Activated CD4-positive, alpha-beta memory T cell treated with anti-CD3 and anti-CD28 coated beads for 36 hours (primary cell): ENCODE measurements around the gene APEH. TPM values are rescaled to one million over a fixed set of nuclear protein-coding genes. Genes with fewer than 3 reads are reported as not detected.
"Not testable (repeated sequence)": the region's sequence is repeated elsewhere in the genome, so short reads cannot be mapped to it uniquely, and the experiment has no call there.

Source experiments
- CTCF ChIA-PET: fragments of 350-600 bp; sonication (Branson Sonifier 250); formaldehyde crosslinking; loops from one replicate; lab custom pipeline; 2021; ENCODE audit warnings: antibody characterized with exemption, inconsistent platforms; lab: Charles Lee
- POLR2A ChIA-PET: fragments of 350-600 bp; sonication (Branson Sonifier 250); formaldehyde crosslinking; loops from one replicate; lab custom pipeline; 2021; ENCODE audit warnings: antibody characterized with exemption; lab: Charles Lee
- DNase-seq: peaks from one replicate; pipeline ENCODE4 v3.0.0-alpha.2; 2020
- H3K27ac Mint-ChIP-seq: one replicate; pipeline ENCODE4 v1.8.0; 2021; ENCODE audit warnings: mixed read lengths
- H3K27me3 Mint-ChIP-seq: one replicate; pipeline ENCODE4 v1.8.0; 2021; ENCODE audit warnings: mixed read lengths
- H3K36me3 Mint-ChIP-seq: one replicate; pipeline ENCODE4 v1.8.0; 2021; ENCODE audit warnings: mixed read lengths
- H3K4me1 Mint-ChIP-seq: one replicate; pipeline ENCODE4 v1.8.0; 2021; ENCODE audit warnings: low read depth, mixed read lengths
- H3K4me3 Mint-ChIP-seq: one replicate; pipeline ENCODE4 v1.8.0; 2021; ENCODE audit warnings: mild to moderate bottlenecking, mixed read lengths
- H3K9me3 Mint-ChIP-seq: one replicate; pipeline ENCODE4 v1.8.0; 2021; ENCODE audit warnings: mixed read lengths
- intact Hi-C: fragments of 100-400 bp; cut with micrococcal nuclease; formaldehyde crosslinking; loops from one replicate; pipeline ENCODE4 v1.15.1; 2023
- total RNA-seq, 2 experiments: library from RNA; stranded (reverse); gene quantifications; one replicate each; pipeline ENCODE4 v1.2.3, GENCODE V29; 2021

APEH gene
- total RNA-seq, 2 experiments from 2014 or later, result 141 to 143 TPM

DNA sequence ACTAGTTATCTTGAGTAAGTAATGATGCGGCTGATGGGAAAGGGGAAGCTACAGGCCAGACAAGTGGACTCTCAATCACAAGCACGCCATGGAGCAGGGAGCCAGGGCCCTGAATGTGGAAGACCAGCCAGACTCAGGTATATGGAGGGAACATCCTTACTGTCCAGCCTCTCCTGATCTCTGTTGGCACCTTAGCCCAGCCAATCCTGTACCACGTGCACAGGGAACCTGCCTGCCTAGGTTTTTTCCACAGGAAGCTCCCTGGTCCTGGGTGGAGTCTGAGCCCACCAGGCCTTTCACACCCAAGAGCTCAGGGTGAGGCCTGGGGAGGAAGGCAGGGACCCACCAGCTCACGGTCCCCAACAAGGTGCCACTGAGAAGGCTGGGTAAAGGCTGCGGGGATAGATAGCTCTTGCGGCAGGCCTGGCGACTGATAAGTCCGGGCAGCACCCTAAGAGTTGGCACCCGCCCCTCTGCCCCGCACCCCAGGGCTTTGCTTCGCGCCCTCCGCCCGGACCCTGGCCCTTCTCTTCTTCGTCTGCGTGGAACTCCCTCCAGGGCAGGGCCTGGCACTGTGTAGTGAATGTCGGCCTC lies 933 bp upstream of the APEH start:
- no peaks in the 10 kb centered on the region for H3K27me3 Mint-ChIP-seq
- H3K9me3 Mint-ChIP-seq, result no peaks in the 10 kb centered on the region
- intact Hi-C loops, result loop anchor here (5.0 kb wide), 2 partner anchors 256 to 571 kb away; partner anchors contain the start of gene QARS1
- ChIA-PET CTCF (interaction anchor here (0.6 to 5.4 kb wide), 5 partner anchors 29 to 135 kb away, joined by 3 to 308 read pairs (median 4); partner anchors contain the start of gene BSN), POLR2A (interaction anchor here (0.6 to 2.1 kb wide), 5 partner anchors 112 to 651 kb away, joined by 3 to 18 read pairs (median 3); partner anchors contain the start of genes NDUFAF3 and USP4)
- H3K27ac Mint-ChIP-seq, result peak overlapping the region; percentile 97
- peak overlapping the region; percentile 93 for H3K4me3 Mint-ChIP-seq
- peaks cover 32% of the 10 kb centered on the region for H3K4me1 Mint-ChIP-seq
- DNase-seq, result no peak
- H3K36me3 Mint-ChIP-seq, result peaks cover 11% of the 10 kb centered on the region

GRCh38 chr3:49674497-49674983 lies 389 bp downstream of the APEH start:
- peaks cover 13% of the 10 kb centered on the region for H3K36me3 Mint-ChIP-seq
- no peak for DNase-seq
- peak overlapping the region; percentile 93 for H3K4me3 Mint-ChIP-seq
- peaks cover 32% of the 10 kb centered on the region for H3K4me1 Mint-ChIP-seq
- ChIA-PET CTCF (interaction anchor here (1.5 kb wide), 1 partner anchor 135 kb away, joined by 7 read pairs; no protein-coding TSS in a partner anchor), POLR2A (no interaction called here)
- H3K9me3 Mint-ChIP-seq, result no peaks in the 10 kb centered on the region
- H3K27ac Mint-ChIP-seq, result peak overlapping the region; percentile 13
- no peaks in the 10 kb centered on the region for H3K27me3 Mint-ChIP-seq
- intact Hi-C loops, result loop anchor here (1.0 to 5.0 kb wide), 5 partner anchors 15 to 572 kb away; partner anchors contain the start of genes DAG1, MST1, QARS1 and RNF123

DNA sequence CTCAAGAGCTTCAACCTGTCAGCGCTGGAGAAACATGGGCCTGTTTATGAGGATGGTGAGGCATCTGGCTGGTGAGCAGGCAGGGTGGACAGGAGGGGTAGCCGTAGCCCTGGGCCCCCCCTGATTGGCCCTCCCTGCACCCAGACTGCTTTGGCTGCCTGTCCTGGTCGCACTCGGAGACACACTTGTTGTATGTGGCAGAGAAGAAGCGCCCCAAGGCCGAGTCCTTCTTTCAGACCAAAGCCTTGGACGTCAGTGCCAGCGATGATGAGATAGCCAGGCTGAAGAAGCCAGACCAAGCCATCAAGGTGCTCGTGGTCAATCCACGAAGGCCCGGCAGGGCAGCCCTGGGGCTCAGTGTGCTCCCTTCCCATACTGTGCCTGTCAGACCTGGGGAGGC lies 1.8 kb downstream of the APEH start:
- Mint-ChIP-seq H3K9me3 (no peaks in the 10 kb centered on the region), H3K27ac (no peak overlapping the region), H3K27me3 (no peaks in the 10 kb centered on the region), H3K4me1 (peaks cover 32% of the 10 kb centered on the region), H3K4me3 (no peak overlapping the region), H3K36me3 (peaks cover 18% of the 10 kb centered on the region)
- DNase-seq, result no peak
- CTCF ChIA-PET, result interaction anchor here (1.5 kb wide), 1 partner anchor 136 kb away, joined by 7 read pairs; no protein-coding TSS in a partner anchor
- POLR2A ChIA-PET, result no interaction called here
- intact Hi-C loops, result loop anchor here (2.0 kb wide), 2 partner anchors 49 to 205 kb away; partner anchors contain the start of gene DAG1

GRCh38 chr3:49680493-49681231 lies 6.5 kb downstream of the APEH start:
- DNase-seq, result no peak
- intact Hi-C loops, result no loop called here
- ChIA-PET POLR2A (no interaction called here), CTCF (interaction anchor here (0.9 kb wide), 1 partner anchor 9 kb away, joined by 3 read pairs; no protein-coding TSS in a partner anchor)
- H3K27ac Mint-ChIP-seq, result no peak overlapping the region
- H3K36me3 Mint-ChIP-seq, result peaks cover 32% of the 10 kb centered on the region
- H3K27me3 Mint-ChIP-seq, result no peaks in the 10 kb centered on the region
- no peaks in the 10 kb centered on the region for H3K9me3 Mint-ChIP-seq
- peaks cover 16% of the 10 kb centered on the region for H3K4me1 Mint-ChIP-seq
- H3K4me3 Mint-ChIP-seq, result no peak overlapping the region

- POLR2A ChIA-PET, result no interaction called here
- Mint-ChIP-seq H3K36me3 (peaks cover 29% of the 10 kb centered on the region), H3K4me3 (no peak overlapping the region), H3K27ac (no peak overlapping the region), H3K27me3 (no peaks in the 10 kb centered on the region), H3K4me1 (peaks cover 12% of the 10 kb centered on the region), H3K9me3 (no peaks in the 10 kb centered on the region)
- intact Hi-C loops, result no loop called here
- CTCF ChIA-PET, result interaction anchor here (0.9 kb wide), 1 partner anchor 9 kb away, joined by 3 read pairs; no protein-coding TSS in a partner anchor
- DNase-seq, result no peak
These were observed 7.0 kb downstream of the APEH start for GRCh38 chr3:49681232-49681522.

- Mint-ChIP-seq H3K4me3 (no peak overlapping the region), H3K9me3 (no peaks in the 10 kb centered on the region), H3K36me3 (peaks cover 28% of the 10 kb centered on the region), H3K27me3 (no peaks in the 10 kb centered on the region), H3K27ac (no peak overlapping the region), H3K4me1 (peaks cover 10% of the 10 kb centered on the region)
- ChIA-PET CTCF (interaction anchor here (0.9 kb wide), 1 partner anchor 10 kb away, joined by 3 read pairs; no protein-coding TSS in a partner anchor), POLR2A (no interaction called here)
- intact Hi-C loops, result no loop called here
- DNase-seq, result no peak
These were observed 7.4 kb downstream of the APEH start for GRCh38 chr3:49681543-49681942.

- Mint-ChIP-seq H3K4me1 (peaks cover 9% of the 10 kb centered on the region), H3K27ac (no peak overlapping the region), H3K4me3 (no peak overlapping the region), H3K9me3 (no peaks in the 10 kb centered on the region), H3K36me3 (peaks cover 21% of the 10 kb centered on the region), H3K27me3 (peaks cover 1% of the 10 kb centered on the region)
- intact Hi-C loops, result no loop called here
- ChIA-PET CTCF (no interaction called here), POLR2A (no interaction called here)
- DNase-seq, result no peak
These were observed 9.0 kb downstream of the APEH start for GRCh38 chr3:49683162-49683561.

DNA sequence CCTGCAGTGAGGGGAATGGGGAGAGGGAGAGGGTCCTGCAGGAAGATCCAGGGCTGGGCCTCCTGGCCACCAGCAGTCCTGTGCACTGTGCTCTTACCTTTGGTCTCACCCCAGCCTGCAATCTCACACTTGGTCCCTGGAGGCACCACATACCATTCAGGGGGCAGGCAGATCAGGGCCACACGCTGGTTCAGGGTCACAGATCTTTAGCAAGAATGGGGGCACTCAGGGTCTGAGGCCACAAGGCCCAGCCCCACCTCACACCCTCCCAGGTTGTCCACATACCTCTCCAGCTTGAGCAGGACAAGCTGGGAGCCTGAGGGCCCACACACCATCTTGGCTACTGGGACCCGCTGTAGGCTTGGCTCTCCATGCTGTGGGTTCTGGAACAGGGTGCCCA lies 10.3 kb downstream of the APEH start:
- H3K27me3 Mint-ChIP-seq, intact Hi-C loops, CTCF ChIA-PET, H3K4me1 Mint-ChIP-seq, H3K27ac Mint-ChIP-seq, POLR2A ChIA-PET, H3K9me3 Mint-ChIP-seq, H3K4me3 Mint-ChIP-seq, DNase-seq: not testable (repeated sequence)
- peaks cover 19% of the 10 kb centered on the region for H3K36me3 Mint-ChIP-seq

- H3K4me1 Mint-ChIP-seq, result peaks cover 13% of the 10 kb centered on the region
- H3K36me3 Mint-ChIP-seq, result peaks cover 15% of the 10 kb centered on the region
- H3K27me3 Mint-ChIP-seq, CTCF ChIA-PET, H3K9me3 Mint-ChIP-seq, DNase-seq, H3K27ac Mint-ChIP-seq, H3K4me3 Mint-ChIP-seq, intact Hi-C loops, POLR2A ChIA-PET: not testable (repeated sequence)
These were observed 11.0 kb downstream of the APEH start for GRCh38 chr3:49685103-49685502.

- H3K27me3 Mint-ChIP-seq, H3K27ac Mint-ChIP-seq, H3K4me3 Mint-ChIP-seq, POLR2A ChIA-PET, CTCF ChIA-PET, intact Hi-C loops, DNase-seq, H3K9me3 Mint-ChIP-seq: not testable (repeated sequence)
- H3K36me3 Mint-ChIP-seq, result peaks cover 14% of the 10 kb centered on the region
- peaks cover 20% of the 10 kb centered on the region for H3K4me1 Mint-ChIP-seq
These were observed 11.7 kb downstream of the APEH start for GRCh38 chr3:49685846-49686245.

- CTCF ChIA-PET, result not testable (repeated sequence)
These were observed 12.2 kb downstream of the APEH start for GRCh38 chr3:49686346-49686745.

GRCh38 chr3:49686769-49687423 lies 12.7 kb downstream of the APEH start:
- DNase-seq, result peak; percentile 61
- H3K4me1 Mint-ChIP-seq, result peaks cover 28% of the 10 kb centered on the region
- CTCF ChIA-PET, H3K27me3 Mint-ChIP-seq, intact Hi-C loops, POLR2A ChIA-PET, H3K9me3 Mint-ChIP-seq: not testable (repeated sequence)
- peak overlapping the region; percentile 32 for H3K4me3 Mint-ChIP-seq
- H3K36me3 Mint-ChIP-seq, result peaks cover 14% of the 10 kb centered on the region
- H3K27ac Mint-ChIP-seq, result peak overlapping the region; percentile 20

More at GRCh38 chr3:49686346-49686745, 12.2 kb downstream of the APEH start:
- peak overlapping the region; percentile 50 for H3K4me3 Mint-ChIP-seq
- H3K27ac Mint-ChIP-seq, intact Hi-C loops, H3K27me3 Mint-ChIP-seq, H3K9me3 Mint-ChIP-seq, POLR2A ChIA-PET: not testable (repeated sequence)
- peaks cover 25% of the 10 kb centered on the region for H3K4me1 Mint-ChIP-seq
- DNase-seq, result peak; percentile 34
- H3K36me3 Mint-ChIP-seq, result peaks cover 14% of the 10 kb centered on the region
